Measurements from ENCODE around the gene RNF167. TPM values are rescaled to one million over a fixed set of nuclear protein-coding genes. Genes with fewer than 3 reads are reported as not detected.

Gene RNF167
- total and polyA plus RNA-seq, 2 of the 13 experiments (the other 11 are each of a cell fraction or from before 2014, with no cell fraction given) = 44.1 to 45.4 TPM

DNA sequence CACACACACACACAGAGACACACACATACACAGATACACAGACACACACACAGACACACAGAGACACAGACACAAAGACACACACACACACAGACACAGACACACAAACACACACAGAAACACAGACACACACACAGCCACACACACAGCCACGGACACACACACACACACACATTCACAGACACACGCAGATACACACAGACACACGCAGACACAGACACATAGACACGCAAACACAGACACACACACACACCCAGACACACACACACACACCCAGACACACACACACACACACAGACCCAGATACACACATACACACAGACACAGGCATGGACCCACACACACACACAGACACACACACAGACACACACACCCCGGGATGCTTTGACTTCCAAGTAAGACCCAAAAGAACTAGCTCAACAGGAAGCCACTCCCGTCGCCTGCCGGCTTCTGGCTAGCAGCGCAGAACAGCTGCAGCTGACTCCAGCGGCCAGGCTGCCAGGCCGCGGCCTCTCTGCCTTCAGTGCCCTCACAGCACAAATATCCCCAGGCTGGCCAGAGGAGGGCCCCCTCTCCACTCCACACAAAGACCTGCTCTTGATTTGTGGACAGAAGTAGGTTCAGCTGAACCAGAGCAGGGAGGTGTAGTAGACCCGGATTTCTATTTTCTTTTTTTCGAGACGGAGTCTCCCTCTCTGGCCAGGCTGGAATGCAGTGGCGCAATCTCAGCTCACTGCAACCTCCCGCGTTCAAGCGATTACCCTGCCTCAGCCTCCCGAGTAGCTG, 31.2 kb upstream of the RNF167 start (continued):
- TF ChIP-seq, protein P1, sequence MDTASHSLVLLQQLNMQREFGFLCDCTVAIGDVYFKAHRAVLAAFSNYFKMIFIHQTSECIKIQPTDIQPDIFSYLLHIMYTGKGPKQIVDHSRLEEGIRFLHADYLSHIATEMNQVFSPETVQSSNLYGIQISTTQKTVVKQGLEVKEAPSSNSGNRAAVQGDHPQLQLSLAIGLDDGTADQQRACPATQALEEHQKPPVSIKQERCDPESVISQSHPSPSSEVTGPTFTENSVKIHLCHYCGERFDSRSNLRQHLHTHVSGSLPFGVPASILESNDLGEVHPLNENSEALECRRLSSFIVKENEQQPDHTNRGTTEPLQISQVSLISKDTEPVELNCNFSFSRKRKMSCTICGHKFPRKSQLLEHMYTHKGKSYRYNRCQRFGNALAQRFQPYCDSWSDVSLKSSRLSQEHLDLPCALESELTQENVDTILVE (CRISPR knock-in tag; IDR thresholded peaks at IDR 0.05) = peak; percentile 68
- TF ChIP-seq MIER2 (CRISPR knock-in tag; IDR thresholded peaks at IDR 0.05) (0 out of 2 replicates have a peak, but pooled peaks have one; percentile 16), KMT2B (CRISPR knock-in tag; IDR thresholded peaks at IDR 0.05) (0 out of 2 replicates have a peak, but pooled peaks have one; percentile 29), ZNF841 (CRISPR knock-in tag; IDR thresholded peaks at IDR 0.05; ENCODE audit: borderline replicate concordance) (no peak), MZF1 (CRISPR knock-in tag; IDR thresholded peaks at IDR 0.05; ENCODE audit: borderline replicate concordance) (no peak), ZNF101 (CRISPR knock-in tag; IDR thresholded peaks at IDR 0.05; ENCODE audit: borderline replicate concordance, low read depth) (no peak), CCDC6 (CRISPR knock-in tag; IDR thresholded peaks at IDR 0.05) (0 out of 2 replicates have a peak, but pooled peaks have one; percentile 39), PCBP1 (IDR thresholded peaks at IDR 0.05; ENCODE audit: borderline replicate concordance, low read depth, low read length) (no peak), ZSCAN31 (CRISPR knock-in tag; IDR thresholded peaks at IDR 0.05; ENCODE audit: low read depth) (no peak), CHCHD3 (CRISPR knock-in tag; IDR thresholded peaks at IDR 0.05) (no peak), KIAA2018 (CRISPR knock-in tag; IDR thresholded peaks at IDR 0.05; ENCODE audit: borderline replicate concordance) (no peak), ZNF563 (CRISPR knock-in tag; IDR thresholded peaks at IDR 0.05) (peak; percentile 49), POLR2AphosphoS5 (IDR thresholded peaks at IDR 0.05; ENCODE audit: low read depth, low read length) (0 out of 2 replicates have a peak, but pooled peaks have one; percentile 23)
- TF ChIP-seq, protein P2, sequence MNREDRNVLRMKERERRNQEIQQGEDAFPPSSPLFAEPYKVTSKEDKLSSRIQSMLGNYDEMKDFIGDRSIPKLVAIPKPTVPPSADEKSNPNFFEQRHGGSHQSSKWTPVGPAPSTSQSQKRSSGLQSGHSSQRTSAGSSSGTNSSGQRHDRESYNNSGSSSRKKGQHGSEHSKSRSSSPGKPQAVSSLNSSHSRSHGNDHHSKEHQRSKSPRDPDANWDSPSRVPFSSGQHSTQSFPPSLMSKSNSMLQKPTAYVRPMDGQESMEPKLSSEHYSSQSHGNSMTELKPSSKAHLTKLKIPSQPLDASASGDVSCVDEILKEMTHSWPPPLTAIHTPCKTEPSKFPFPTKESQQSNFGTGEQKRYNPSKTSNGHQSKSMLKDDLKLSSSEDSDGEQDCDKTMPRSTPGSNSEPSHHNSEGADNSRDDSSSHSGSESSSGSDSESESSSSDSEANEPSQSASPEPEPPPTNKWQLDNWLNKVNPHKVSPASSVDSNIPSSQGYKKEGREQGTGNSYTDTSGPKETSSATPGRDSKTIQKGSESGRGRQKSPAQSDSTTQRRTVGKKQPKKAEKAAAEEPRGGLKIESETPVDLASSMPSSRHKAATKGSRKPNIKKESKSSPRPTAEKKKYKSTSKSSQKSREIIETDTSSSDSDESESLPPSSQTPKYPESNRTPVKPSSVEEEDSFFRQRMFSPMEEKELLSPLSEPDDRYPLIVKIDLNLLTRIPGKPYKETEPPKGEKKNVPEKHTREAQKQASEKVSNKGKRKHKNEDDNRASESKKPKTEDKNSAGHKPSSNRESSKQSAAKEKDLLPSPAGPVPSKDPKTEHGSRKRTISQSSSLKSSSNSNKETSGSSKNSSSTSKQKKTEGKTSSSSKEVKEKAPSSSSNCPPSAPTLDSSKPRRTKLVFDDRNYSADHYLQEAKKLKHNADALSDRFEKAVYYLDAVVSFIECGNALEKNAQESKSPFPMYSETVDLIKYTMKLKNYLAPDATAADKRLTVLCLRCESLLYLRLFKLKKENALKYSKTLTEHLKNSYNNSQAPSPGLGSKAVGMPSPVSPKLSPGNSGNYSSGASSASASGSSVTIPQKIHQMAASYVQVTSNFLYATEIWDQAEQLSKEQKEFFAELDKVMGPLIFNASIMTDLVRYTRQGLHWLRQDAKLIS (CRISPR knock-in tag; IDR thresholded peaks at IDR 0.05) = no peak

All from HepG2 (cell line).